Adrenal gland (tissue), 12 donors: ENCODE results near the gene ATG4D. TPM values are rescaled to one million over a fixed set of nuclear protein-coding genes. Genes with fewer than 3 reads are reported as not detected.

Experiments used
- DNase-seq, 7 donors: peaks; one replicate each; pipeline ENCODE4 v3.0.0-alpha.2; 2019 to 2020
- H3K27ac ChIP-seq, 5 donors: fragments of 200-600 bp; sonication (generic) in 4 of 5; 1 replicate in 3 of 5; 2 replicates in 2 of 5; pipeline versions ENCODE4 v1.5.1 to v1.8.0; 2016 to 2020; ENCODE audit warnings: mild to moderate bottlenecking in 1 of 5
- H3K27me3 ChIP-seq: fragments of 200-600 bp; 2 replicates; pipeline ENCODE4 v1.8.0; 2021
- H3K36me3 ChIP-seq, 2 donors: fragments of 200-600 bp; replicated peaks in 1 of 2; 1 replicate in 1 of 2; 2 replicates in 1 of 2; pipeline versions ENCODE4 v1.5.1 to v1.8.0; 2018 to 2022
- H3K4me1 ChIP-seq, 2 donors: fragments of 200-600 bp; replicated peaks in 1 of 2; 1 replicate in 1 of 2; 2 replicates in 1 of 2; pipeline versions ENCODE4 v1.5.1 to v1.8.0; 2018 to 2021
- H3K4me3 ChIP-seq, 4 donors: fragments of 200-600 bp; sonication (generic) in 3 of 4; one replicate each; pipeline ENCODE4 v1.5.1; 2016 to 2018
- H3K9me3 ChIP-seq, 3 donors: fragments of 200-600 bp; sonication (generic) in 1 of 3; replicated peaks in 1 of 3; 1 replicate in 2 of 3; 2 replicates in 1 of 3; pipeline versions ENCODE4 v1.5.1 to v1.8.0; 2016 to 2021
- POLR2A ChIP-seq, 2 donors: fragments of 450-650 bp; IDR thresholded peaks; one replicate each; pipeline ENCODE4 v1.6.1; 2017; ENCODE audit warnings: antibody characterized with exemption in 2 of 2, mild to moderate bottlenecking in 2 of 2, moderate library complexity in 1 of 2
- WGBS, 4 donors: extraction: QIAGEN DNeasy Blood & Tissue Kit in 2 of 4; methylation state at CpG; one replicate each; pipeline versions ENCODE4 v1.1.5 to v1.1.7; 2013 to 2017; 5-methylcytosine and 5-hydroxymethylcytosine counted together
- intact Hi-C, 2 donors: fragments of 100-400 bp; cut with DNase I; formaldehyde crosslinking; loops; one replicate each; pipeline versions ENCODE4 v1.14.1 to v1.15.0; 2022 to 2023
- polyA plus RNA-seq, 3 donors: library from polyadenylated mRNA; stranded (reverse); fragments of 200-250 nt in 2 of 3; fragments of 350-450 nt in 1 of 3; fragmentation: Illumina TruSeq in 1 of 3; extraction: RNeasy Lipid Tissue Mini Kit (QIAGEN cat#74804) in 1 of 3; gene quantifications; one replicate each; pipeline ENCODE4 v1.2.3, GENCODE V29; 2013 to 2014
- total RNA-seq, 9 donors: library from RNA; depleted of rRNA in 4 of 9; stranded (reverse); fragments of >200 nt in 4 of 9; fragments of 120-200 nt in 1 of 9; fragmentation: NEBNext Ultra II Directional in 1 of 9; extraction: Animal tissue kit (Norgen Biotek cat#: 25700) in 1 of 9; gene quantifications; one replicate each; pipeline versions ENCODE4 v1.1.0 to v1.2.4, GENCODE V29; 2013 to 2023
- TF ChIP-seq, protein P1 (sequence below), 6 experiments: fragments of 450-650 bp in 4 of 6; fragments of 200-600 bp in 2 of 6; sonication (generic) in 1 of 6; IDR thresholded peaks; 1 replicate in 5 of 6; 2 replicates in 1 of 6; pipeline versions ENCODE4 v1.5.1 to v1.8.0; 2016 to 2021; ENCODE audit warnings: antibody characterized with exemption in 6 of 6, mild to moderate bottlenecking in 2 of 6, moderate library complexity in 1 of 6
- donor health status: healthy with polysubstance abuse.
- donor health status: Bipolar disorder and iron deficiency.
- donor health status: DM: yes; HTN: yes; CAD: no.
- donor health status: DM: no; HTN: no; CAD: no.
- donor health status: DM: no; HTN: no; CAD: no.
- donor health status: DM: yes; HTN: yes; CAD: no.

Gene ATG4D
- total and polyA plus RNA-seq, 12 donors: 7.4 to 93.7 (median 38.5) TPM

DNA sequence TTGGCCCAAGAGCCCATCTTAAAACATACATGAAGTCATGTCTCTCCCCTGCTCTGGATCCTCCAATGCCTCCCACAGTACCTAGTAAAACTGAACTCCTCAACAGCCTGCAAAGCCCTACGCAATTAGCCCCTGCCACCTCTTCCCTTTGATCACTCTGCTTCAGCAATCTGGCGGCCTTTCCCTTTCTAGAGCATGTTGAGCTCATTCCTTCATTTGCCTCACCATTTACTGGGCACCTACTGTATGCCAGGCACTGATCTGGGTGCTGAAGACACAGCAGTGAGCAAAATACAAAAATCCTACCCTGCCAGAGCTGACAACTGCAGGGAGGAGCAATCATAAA, 43.5 kb upstream of the ATG4D start:
- Histone ChIP-seq H3K27me3 (no peaks in the 10 kb centered on the region), H3K4me3 (no peak overlapping the region), H3K4me1 (peaks cover 10 to 45% of the 10 kb centered on the region in 2 donors), H3K36me3 (peaks cover 0 to 42% of the 10 kb centered on the region in 2 donors), H3K27ac (no peak overlapping the region), H3K9me3 (no peaks in the 10 kb centered on the region)
- no peak for TF ChIP-seq POLR2A (IDR thresholded peaks at IDR 0.05)
- TF ChIP-seq, protein P1, sequence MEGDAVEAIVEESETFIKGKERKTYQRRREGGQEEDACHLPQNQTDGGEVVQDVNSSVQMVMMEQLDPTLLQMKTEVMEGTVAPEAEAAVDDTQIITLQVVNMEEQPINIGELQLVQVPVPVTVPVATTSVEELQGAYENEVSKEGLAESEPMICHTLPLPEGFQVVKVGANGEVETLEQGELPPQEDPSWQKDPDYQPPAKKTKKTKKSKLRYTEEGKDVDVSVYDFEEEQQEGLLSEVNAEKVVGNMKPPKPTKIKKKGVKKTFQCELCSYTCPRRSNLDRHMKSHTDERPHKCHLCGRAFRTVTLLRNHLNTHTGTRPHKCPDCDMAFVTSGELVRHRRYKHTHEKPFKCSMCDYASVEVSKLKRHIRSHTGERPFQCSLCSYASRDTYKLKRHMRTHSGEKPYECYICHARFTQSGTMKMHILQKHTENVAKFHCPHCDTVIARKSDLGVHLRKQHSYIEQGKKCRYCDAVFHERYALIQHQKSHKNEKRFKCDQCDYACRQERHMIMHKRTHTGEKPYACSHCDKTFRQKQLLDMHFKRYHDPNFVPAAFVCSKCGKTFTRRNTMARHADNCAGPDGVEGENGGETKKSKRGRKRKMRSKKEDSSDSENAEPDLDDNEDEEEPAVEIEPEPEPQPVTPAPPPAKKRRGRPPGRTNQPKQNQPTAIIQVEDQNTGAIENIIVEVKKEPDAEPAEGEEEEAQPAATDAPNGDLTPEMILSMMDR (IDR thresholded peaks at IDR 0.05): no peak
- intact Hi-C loops: loop anchor here (5.0 to 10.0 kb wide), 2 partner anchors 67 to 75 kb away; partner anchors contain the start of genes CDKN2D (in 1 of the 2) and KRI1 (in 1 of the 2)
- 95 to 97% (median 97%) methylated on average over 2 of the region's 2 CpGs for WGBS, 4 donors
- no peak for DNase-seq

DNA sequence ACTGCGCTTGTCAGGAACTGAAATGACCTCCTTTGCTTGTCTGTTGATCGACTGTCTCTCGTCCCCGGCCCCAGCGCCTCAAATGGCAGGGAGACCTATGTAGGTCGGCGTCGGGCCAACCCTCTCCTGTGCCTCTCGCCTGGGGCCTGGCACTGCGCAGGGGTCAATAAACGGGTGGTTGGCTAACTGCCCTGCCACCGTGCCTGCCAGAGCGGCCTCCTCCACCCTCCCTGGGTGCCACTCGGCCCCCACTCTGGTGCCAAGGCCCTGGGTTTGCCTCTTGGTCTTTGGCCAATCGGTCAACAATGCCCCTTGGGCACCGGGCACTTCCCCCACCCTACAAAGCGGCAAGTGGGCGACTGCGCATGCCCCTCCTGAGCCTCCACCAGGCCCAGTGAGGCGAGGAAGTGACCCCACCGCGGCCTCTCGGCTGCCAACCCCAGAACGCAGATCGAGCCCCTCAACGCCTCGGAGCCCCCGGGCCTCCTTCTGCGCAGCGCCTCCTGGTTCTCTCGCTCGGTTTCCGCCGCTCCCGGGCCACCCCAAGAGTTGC, 41.7 kb upstream of the ATG4D start:
- DNase-seq: peak; percentile 76 to 93 (median 88)
- H3K27me3 ChIP-seq: no peaks in the 10 kb centered on the region
- 0 to 1% (median 0%) methylated on average over 7 to 35 of the region's 35 CpGs for WGBS, 4 donors
- H3K27ac ChIP-seq: peak overlapping the region; percentile 65 to 98 (median 95)
- peak overlapping the region; percentile 19 to 95 (median 70) for H3K4me3 ChIP-seq
- no peaks in the 10 kb centered on the region for H3K9me3 ChIP-seq
- peaks cover 0 to 24% of the 10 kb centered on the region in 2 donors for H3K36me3 ChIP-seq
- intact Hi-C loops: loop anchor here (5.0 to 10.0 kb wide), 2 partner anchors 65 to 73 kb away; partner anchors contain the start of genes CDKN2D (in 1 of the 2) and KRI1 (in 1 of the 2)
- peaks cover 10 to 45% of the 10 kb centered on the region in 2 donors for H3K4me1 ChIP-seq
- TF ChIP-seq POLR2A (IDR thresholded peaks at IDR 0.05): no peak
- TF ChIP-seq, protein P1 (IDR thresholded peaks at IDR 0.05): no peak

DNA sequence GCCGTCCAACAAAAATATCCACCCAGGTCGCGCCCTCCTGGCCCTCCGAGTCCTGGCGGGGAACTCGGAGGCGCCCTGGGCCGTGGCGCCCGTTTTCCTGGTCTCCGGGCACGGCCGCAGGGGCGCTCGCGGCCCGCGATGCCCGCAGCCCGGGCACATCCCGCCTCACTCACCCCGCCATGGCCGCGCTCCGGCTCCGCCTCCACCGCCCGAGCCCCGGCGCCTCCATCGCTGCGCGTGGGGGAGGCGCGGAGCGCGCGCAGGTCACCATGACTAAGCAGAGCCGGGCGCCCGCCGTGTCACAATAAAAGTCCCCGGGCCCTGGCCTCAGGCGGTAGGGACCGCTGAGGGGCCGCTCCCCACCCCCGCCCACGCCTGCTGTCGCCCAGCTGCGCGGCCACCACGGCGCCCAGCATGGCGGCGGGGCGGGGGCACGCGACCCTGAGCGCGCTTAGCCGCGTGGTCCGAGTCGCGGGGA, 41.1 kb upstream of the ATG4D start:
- peaks cover 0 to 18% of the 10 kb centered on the region in 2 donors for H3K36me3 ChIP-seq
- DNase-seq: peak; percentile 94 to 96 (median 94)
- no peaks in the 10 kb centered on the region for H3K9me3 ChIP-seq
- peaks cover 10 to 41% of the 10 kb centered on the region in 2 donors for H3K4me1 ChIP-seq
- peak overlapping the region; percentile 46 to 95 (median 81) for H3K4me3 ChIP-seq
- TF ChIP-seq, protein P1 (IDR thresholded peaks at IDR 0.05): no peak
- peak; percentile 70 to 90 for TF ChIP-seq POLR2A (IDR thresholded peaks at IDR 0.05)
- H3K27ac ChIP-seq: peak overlapping the region; percentile 65 to 98 (median 95)
- intact Hi-C loops: loop anchor here (5.0 to 10.0 kb wide), 2 partner anchors 65 to 72 kb away; partner anchors contain the start of genes CDKN2D (in 1 of the 2) and KRI1 (in 1 of the 2)
- WGBS, 4 donors: 0% methylated on average over 2 to 65 of the region's 65 CpGs; no CpG with 5 or more reads in 1 of the 4 donors
- H3K27me3 ChIP-seq: no peaks in the 10 kb centered on the region

DNA sequence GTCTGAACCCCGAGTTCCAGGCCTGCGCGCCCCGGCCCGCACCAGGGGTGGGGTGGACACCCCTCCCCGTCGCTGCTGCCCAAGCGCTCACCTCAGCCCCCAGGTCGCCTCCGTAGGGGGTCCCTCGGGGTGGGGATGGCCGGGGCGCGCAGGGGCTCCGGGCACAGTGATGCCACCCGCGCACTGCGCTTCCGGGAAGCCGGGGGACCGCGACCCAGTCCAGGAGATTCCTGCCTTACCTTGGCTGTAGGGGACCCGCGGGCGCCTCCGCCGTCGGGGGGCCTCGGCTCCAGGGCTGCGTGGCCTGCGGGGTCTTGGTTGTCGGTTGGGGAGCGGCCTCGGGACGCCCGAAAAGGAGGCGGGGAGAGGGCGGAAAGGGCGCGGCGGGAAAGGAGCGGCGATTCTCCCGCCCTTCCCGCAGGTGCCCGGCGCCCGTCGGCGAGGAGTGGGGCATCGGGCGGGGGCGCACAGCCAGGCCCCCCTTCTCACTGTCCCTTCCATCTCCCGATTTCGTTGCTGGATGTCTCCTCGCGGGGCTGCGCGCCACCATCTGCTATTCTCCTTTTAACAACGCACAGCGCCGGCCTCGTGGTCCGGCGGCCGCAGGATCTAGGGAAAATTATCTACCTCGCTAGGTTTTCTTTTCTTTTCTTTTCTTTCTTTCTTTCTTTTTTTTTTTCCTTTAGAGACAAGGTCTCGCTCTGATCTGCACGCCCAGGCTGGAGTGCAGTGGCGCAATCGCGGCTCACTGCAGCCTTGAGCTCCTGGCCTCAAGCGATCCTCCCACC, 40.5 kb upstream of the ATG4D start, which contains the start of gene KEAP1:
Gene KEAP1 (minus strand): TSS at position 355 of the 788 bp plus-strand sequence. CDS start 3,323 bp downstream, outside the sequence.
- Histone ChIP-seq H3K36me3 (peaks cover 0 to 18% of the 10 kb centered on the region in 2 donors), H3K4me3 (peak within 1 kb of the TSS; percentile 46 to 95 (median 81)), H3K4me1 (peaks cover 10 to 35% of the 10 kb centered on the region in 2 donors), H3K27ac (peak within 1 kb of the TSS; percentile 65 to 98 (median 95)), H3K27me3 (no peaks in the 10 kb centered on the region), H3K9me3 (no peaks in the 10 kb centered on the region)
- WGBS, 4 donors: 1 to 7% (median 4%) methylated on average over 35 to 72 of the region's 73 CpGs
- TF ChIP-seq, protein P1 (IDR thresholded peaks at IDR 0.05): no peak
- no peak for TF ChIP-seq POLR2A (IDR thresholded peaks at IDR 0.05)
- intact Hi-C loops: loop anchor here (5.0 to 10.0 kb wide), 2 partner anchors 64 to 72 kb away; partner anchors contain the start of genes CDKN2D (in 1 of the 2) and KRI1 (in 1 of the 2)
- peak in 5 of 7 donors; percentile 38 to 60 (median 51) for DNase-seq
